SH-SY5Y (cell line): ENCODE data around the gene NKD1.

Experiments used
- GATA2 ChIP-seq: IDR thresholded peaks from 2 replicates; pipeline ENCODE4 v1.6.1; 2011; ENCODE audit warnings: mild to moderate bottlenecking, low read depth, low read length
- GATA3 ChIP-seq: IDR thresholded peaks from 2 replicates; pipeline ENCODE4 v1.6.1; 2011; ENCODE audit warnings: low read depth, mild to moderate bottlenecking, low read length, moderate library complexity

NKD1 gene

GRCh38 chr16:50516401-50516800 is 31.8 kb upstream of the NKD1 start:
- TF ChIP-seq GATA3 (no peak), GATA2 (no peak)

- TF ChIP-seq GATA2 (no peak), GATA3 (no peak)
These were observed 31.3 kb upstream of the NKD1 start for GRCh38 chr16:50516890-50517289.

- TF ChIP-seq GATA3 = no peak
- no peak for TF ChIP-seq GATA2
These were observed 30.5 kb upstream of the NKD1 start for GRCh38 chr16:50517450-50518252.

GRCh38 chr16:50519001-50519400 is 29.2 kb upstream of the NKD1 start:
- no peak for TF ChIP-seq GATA2
- TF ChIP-seq GATA3 = no peak

GRCh38 chr16:50519602-50520001 is 28.6 kb upstream of the NKD1 start:
- no peak for TF ChIP-seq GATA2
- no peak for TF ChIP-seq GATA3

- TF ChIP-seq GATA2 = no peak
- no peak for TF ChIP-seq GATA3
These were observed 27.5 kb upstream of the NKD1 start for GRCh38 chr16:50520451-50521245.

GRCh38 chr16:50521246-50521900 is 26.8 kb upstream of the NKD1 start:
- TF ChIP-seq GATA3 = no peak
- no peak for TF ChIP-seq GATA2

- no peak for TF ChIP-seq GATA3
- no peak for TF ChIP-seq GATA2
These were observed 25.9 kb upstream of the NKD1 start for GRCh38 chr16:50522324-50522723.

GRCh38 chr16:50523710-50524109 is 24.5 kb upstream of the NKD1 start:
- TF ChIP-seq GATA2 = no peak
- TF ChIP-seq GATA3 = no peak

- no peak for TF ChIP-seq GATA3
- TF ChIP-seq GATA2 = no peak
These were observed 22.9 kb upstream of the NKD1 start for GRCh38 chr16:50525262-50525661.

GRCh38 chr16:50525716-50526115 is 22.5 kb upstream of the NKD1 start:
- no peak for TF ChIP-seq GATA3
- TF ChIP-seq GATA2 = no peak

GRCh38 chr16:50526249-50526648 is 21.9 kb upstream of the NKD1 start:
- no peak for TF ChIP-seq GATA3
- no peak for TF ChIP-seq GATA2

GRCh38 chr16:50526796-50527195 is 21.4 kb upstream of the NKD1 start:
- TF ChIP-seq GATA2 (no peak), GATA3 (no peak)

GRCh38 chr16:50528820-50529219 is 19.4 kb upstream of the NKD1 start:
- no peak for TF ChIP-seq GATA3
- no peak for TF ChIP-seq GATA2

GRCh38 chr16:50529334-50529733 is 18.9 kb upstream of the NKD1 start:
- TF ChIP-seq GATA3 = no peak
- TF ChIP-seq GATA2 = no peak
